Cardiac ventricle fibroblast (primary cell): ENCODE measurements around the gene EGLN2. TPM values are rescaled to one million over a fixed set of nuclear protein-coding genes. Genes with fewer than 3 reads are reported as not detected.

Experiments used
- total RNA-seq: library from RNA; depleted of rRNA; stranded (reverse); fragments of >200 nt; gene quantifications from 2 replicates; pipeline ENCODE4 v1.2.3, GENCODE V29; 2015

Gene EGLN2
- total RNA-seq = 53.7 and 63.7 TPM in 2 replicates

DNA sequence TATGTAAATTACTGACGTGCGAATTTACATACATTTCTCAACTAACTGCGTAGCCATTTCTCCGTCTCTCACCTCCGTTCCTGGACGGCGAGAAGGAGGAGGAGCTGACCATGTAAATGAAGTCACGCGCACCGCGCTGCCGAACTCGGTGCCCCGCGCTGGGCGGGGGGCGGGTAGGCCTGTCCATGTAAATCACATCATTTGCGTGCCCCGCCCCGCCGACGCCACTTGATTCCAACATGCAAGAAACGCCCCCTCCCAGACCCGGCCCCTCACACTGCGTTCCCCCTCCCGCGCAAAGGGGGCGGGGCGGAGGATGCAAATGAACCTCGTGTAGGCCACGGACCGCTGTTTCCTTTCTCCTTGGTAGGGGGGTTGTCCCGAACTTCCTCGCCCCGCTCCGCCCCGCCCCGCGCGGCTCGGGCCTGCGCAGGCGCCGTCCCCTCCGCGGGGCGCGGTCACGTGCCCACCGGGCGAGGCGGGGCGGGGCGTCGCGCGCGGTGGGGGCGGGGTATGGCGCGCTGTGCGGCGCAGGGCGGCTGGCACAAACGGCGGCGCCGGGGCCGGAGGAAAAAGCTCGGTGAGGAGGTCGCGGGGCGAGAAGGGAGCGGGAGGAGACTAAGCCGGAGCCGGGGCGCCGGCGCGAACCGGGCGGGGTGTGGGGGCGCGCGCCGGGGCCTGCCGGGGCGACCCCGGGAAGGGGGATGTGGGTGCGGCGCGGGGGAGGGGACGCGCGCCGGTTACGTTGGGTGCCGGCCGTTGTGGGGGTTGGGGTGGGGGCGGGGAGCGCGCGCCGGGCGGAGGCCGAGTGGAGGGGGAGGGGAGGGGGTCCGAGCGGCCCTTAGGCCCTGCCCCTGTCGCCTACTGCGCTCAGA is at the start of gene EGLN2:
Gene EGLN2, plus strand, starts transcription at position 509 of the 875 bp plus-strand sequence. CDS start 1,382 bp downstream, outside the sequence.

DNA sequence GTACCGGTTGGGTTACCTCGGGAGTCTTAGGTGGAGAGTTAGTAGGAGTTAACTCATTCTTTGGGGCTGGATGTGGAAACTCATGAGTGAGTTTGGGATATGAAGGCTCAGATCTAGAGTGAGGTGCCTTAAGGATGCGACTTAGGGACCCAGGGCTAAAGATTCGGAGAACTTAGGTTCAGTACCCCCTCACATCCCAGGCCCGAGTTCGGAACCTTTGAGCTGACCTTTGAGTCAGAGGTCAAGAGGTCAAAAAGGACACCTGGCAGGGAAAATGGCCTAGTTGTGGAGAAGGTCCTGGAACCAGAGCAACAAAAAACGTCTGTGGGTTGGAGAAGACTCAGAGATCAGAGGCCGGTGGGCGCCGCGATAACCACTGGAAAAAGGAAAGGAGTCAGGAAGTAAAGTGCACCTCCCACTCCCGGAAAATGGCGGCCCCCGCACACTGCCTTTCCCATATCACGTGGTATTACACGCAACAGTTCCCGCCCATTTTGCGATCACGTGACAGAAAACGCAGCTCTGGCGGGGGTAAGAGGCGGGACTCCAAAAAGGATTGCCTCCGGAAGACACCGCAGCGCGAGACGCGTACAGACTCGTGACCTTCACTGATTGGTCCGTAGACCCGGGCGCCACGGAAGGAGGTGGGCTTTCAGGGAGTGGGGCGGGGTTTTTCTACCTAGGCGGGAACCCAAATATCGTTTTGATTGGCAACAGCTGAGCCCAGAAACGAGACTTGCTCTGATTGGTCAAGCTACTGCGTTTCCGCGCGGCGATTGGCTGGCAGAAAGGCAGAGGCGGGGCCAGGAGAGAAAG is 48.7 kb upstream of the EGLN2 start, which contains the start of gene ACTMAP:
Gene ACTMAP, minus strand, starts transcription at position 420 of the 816 bp plus-strand sequence. CDS start 674 bp downstream, outside the sequence.

DNA sequence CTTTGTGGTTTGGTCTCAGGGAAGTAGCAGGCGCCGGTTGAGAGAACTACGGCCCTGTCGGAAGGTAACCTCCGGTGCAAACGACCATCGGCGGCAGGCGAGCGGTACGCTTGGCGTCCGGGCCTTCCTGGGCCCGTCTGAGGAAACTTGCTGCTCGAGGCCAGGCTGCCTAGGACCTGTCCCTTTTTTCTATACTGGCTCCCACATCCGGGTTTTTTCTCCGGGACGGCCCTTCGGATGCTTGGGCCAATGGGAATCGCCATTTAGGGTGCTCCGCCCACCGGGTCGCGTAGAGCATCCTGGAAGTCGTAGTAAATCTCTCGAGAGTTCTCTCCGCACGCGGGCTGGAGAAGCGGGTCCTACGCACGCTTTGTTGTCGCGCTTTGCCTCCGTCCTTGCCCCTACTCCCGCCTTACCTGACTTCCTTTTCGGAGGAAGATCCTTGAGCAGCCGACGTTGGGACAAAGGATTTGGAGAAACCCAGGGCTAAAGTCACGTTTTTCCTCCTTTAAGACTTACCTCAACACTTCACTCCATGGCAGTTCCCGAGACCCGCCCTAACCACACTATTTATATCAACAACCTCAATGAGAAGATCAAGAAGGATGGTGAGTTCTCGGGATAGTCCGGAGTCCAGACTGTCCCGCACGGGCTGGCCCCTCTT is 48.0 kb upstream of the EGLN2 start, which contains the start of gene SNRPA:
Gene SNRPA, plus strand, starts transcription at position 330 of the 664 bp plus-strand sequence. Its CDS starts 206 bp downstream, at position 536.

DNA sequence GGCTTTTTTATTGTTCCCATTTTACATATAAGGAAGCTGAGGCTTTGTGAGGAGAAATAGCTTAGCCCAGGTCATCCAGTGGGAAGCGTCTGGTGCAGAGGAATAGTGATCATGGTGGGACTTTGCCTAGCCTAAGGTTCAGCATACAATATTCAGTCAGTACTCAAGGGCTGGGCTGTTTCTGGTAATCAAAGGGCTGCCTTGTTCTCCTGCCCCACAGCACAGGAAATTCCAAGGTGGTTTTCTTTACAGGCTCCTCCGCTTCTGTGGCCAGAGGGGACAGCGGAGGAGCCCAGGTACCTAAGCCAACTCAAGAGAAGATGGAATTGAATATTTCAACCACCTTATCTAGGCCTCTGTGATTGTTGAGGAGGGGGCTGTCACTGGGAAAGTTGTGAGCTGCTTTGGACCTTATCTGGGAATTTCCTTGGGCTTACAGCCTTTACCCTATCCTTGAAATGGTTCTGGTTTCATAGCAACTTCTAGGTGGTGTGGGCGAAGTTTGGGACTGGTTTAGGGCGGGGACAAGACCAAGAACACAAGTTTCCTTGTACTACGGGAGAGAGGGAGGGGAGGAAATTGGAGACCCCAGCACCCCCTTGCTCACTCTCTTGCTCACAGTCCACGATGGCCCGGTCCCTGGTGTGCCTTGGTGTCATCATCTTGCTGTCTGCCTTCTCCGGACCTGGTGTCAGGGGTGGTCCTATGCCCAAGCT is 23.9 kb upstream of the EGLN2 start, which contains the start of gene MIA:
Gene MIA, plus strand, starts transcription at position 606 of the 716 bp plus-strand sequence. Its CDS starts 22 bp downstream, at position 628.

DNA sequence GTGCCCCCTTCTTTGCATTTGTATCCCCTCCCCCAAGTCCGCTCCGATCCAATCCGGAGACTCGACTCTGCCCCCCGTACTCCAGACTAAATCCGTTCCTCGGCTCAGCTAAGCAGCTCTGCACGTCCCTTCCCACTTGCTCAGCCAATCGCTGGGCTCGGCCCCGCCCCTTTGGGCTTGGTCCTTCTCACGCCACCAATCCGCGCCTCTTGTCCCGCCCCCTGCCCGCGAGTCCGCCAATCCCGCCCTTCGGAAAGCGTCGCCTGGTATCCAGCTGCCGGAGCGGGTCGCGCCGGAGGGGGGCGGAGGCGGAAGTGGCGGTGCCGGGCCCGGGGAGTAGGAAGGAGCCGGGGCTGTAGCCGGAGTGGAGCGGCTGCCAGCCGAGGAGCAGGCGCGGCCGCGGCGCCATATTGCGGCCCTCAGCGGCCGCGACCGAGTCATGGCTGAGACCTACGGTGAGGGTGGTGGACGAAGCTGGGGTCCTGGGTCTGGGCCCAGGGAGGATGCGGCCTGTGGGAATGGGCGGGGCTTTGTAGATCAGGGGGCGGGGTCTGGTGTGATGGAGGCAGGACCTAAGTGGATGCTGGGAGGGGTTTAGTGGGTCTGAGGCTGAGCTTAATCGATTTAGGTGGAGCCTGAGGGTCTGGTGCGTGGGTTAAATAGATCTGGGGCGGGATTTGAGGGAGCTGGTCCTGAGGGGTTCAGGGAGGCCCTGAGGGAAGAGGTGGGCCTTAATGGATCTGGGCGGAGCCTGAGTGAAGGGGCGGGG is 20.9 kb upstream of the EGLN2 start, which contains the start of gene RAB4B:
Gene RAB4B, plus strand, starts transcription at position 311 of the 769 bp plus-strand sequence. Its CDS starts 129 bp downstream, at position 440.

DNA sequence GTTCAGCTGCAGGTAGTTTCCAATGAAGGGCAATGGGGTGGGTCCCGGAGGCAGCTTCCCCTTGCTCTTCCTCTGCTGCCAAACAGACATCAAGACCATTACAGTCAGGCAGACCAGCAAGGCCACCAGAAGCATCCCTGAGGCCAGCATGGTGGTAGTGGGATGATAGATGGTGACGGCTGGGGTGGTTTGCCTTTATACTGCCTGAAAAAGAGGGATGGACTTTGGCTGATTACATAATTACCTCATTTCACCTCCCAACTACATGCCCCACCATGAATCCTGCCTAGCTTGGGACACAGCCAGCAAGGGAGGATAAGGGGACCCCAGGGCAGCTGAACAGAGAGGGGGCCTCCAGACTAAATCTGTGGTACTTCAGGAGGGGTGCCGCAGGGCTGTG is 51.3 kb downstream of the EGLN2 start, which contains the start of gene CYP2A6:
Gene CYP2A6, minus strand, starts transcription at position 171 of the 400 bp plus-strand sequence. Its CDS starts 21 bp downstream, at position 150.

Other genes starting within 250 kb of the EGLN2 start
- gene SHKBP1, start 222.3 kb upstream of the EGLN2 start, total RNA-seq = 25.0 and 28.8 TPM in 2 replicates
- 119 and 120 TPM in 2 replicates for gene LTBP4, start 197.8 kb upstream of the EGLN2 start, total RNA-seq
- 61.5 and 151 TPM in 2 replicates for gene NUMBL, start 108.5 kb upstream of the EGLN2 start, total RNA-seq
- gene COQ8B, start 82.3 kb upstream of the EGLN2 start, total RNA-seq = 26.9 and 28.0 TPM in 2 replicates
- 30.0 and 30.8 TPM in 2 replicates for gene ITPKC, start 82.1 kb upstream of the EGLN2 start, total RNA-seq
- gene ACTMAP, start 48.7 kb upstream of the EGLN2 start, total RNA-seq = 5.6 and 5.9 TPM in 2 replicates
- 38.7 and 40.8 TPM in 2 replicates for gene SNRPA, start 48.0 kb upstream of the EGLN2 start, total RNA-seq
- 2.6 TPM in 1 of 2 replicates, not detected in the other for gene MIA, start 23.7 kb upstream of the EGLN2 start, total RNA-seq
- gene RAB4B, start 20.9 kb upstream of the EGLN2 start, total RNA-seq = 15.2 and 16.0 TPM in 2 replicates
- not detected in 2 replicates for gene CYP2A6, start 51.3 kb downstream of the EGLN2 start, total RNA-seq
- gene CYP2A7, start 83.0 kb downstream of the EGLN2 start, total RNA-seq = not detected in 2 replicates
- gene CYP2B6, start 192.1 kb downstream of the EGLN2 start, total RNA-seq = not detected in 2 replicates